B cell (primary cell): ENCODE results near the gene SLC25A31.

ENCODE experiments used
- CTCF ChIP-seq: fragments of 200-600 bp; IDR thresholded peaks from one replicate; pipeline ENCODE4 v1.8.0; 2022; ENCODE audit warnings: antibody characterized with exemption, mild to moderate bottlenecking
- EZH2 ChIP-seq: IDR thresholded peaks from 2 replicates; pipeline ENCODE4 v1.6.1; 2012; ENCODE audit warnings: borderline replicate concordance, low read depth, mild to moderate bottlenecking, moderate library complexity, low read length; ENCODE audit not compliant: insufficient read depth, poor library complexity, severe bottlenecking

GRCh38 chr4:127730142-127730913 is at the start of gene SLC25A31:
- no peak for TF ChIP-seq EZH2
- TF ChIP-seq CTCF: no peak
